Activated CD4-positive, alpha-beta T cell treated with anti-CD3 and anti-CD28 coated beads, Interleukin-2, amount 10 ng/mL, durations not matched to agents 7 days and 5 days (primary cell): Measurements from ENCODE around the gene MKRN2OS. TPM values are rescaled to one million over a fixed set of nuclear protein-coding genes. Genes with fewer than 3 reads are reported as not detected.

ENCODE experiments used
- CTCF ChIA-PET: fragments of 350-600 bp; sonication (Branson Sonifier 250); formaldehyde crosslinking; loops from one replicate; lab custom pipeline; 2021; ENCODE audit warnings: antibody characterized with exemption; lab: Charles Lee
- POLR2A ChIA-PET: fragments of 350-600 bp; sonication (Branson Sonifier 250); formaldehyde crosslinking; loops from one replicate; lab custom pipeline; 2021; ENCODE audit warnings: antibody characterized with exemption; lab: Charles Lee
- DNase-seq: peaks from one replicate; pipeline ENCODE4 v3.0.0-alpha.2; 2020
- H3K27ac Mint-ChIP-seq: one replicate; pipeline ENCODE4 v1.8.0; 2021; ENCODE audit warnings: mild to moderate bottlenecking, moderate library complexity, mixed read lengths
- H3K27me3 Mint-ChIP-seq: one replicate; pipeline ENCODE4 v1.8.0; 2021; ENCODE audit warnings: mixed read lengths
- H3K36me3 Mint-ChIP-seq: one replicate; pipeline ENCODE4 v1.8.0; 2021; ENCODE audit warnings: low read depth, mixed read lengths
- H3K4me1 Mint-ChIP-seq: one replicate; pipeline ENCODE4 v1.8.0; 2021; ENCODE audit warnings: mixed read lengths
- H3K4me3 Mint-ChIP-seq: one replicate; pipeline ENCODE4 v1.8.0; 2021; ENCODE audit warnings: mild to moderate bottlenecking, moderate library complexity, mixed read lengths
- H3K9me3 Mint-ChIP-seq: one replicate; pipeline ENCODE4 v1.8.0; 2021; ENCODE audit warnings: mixed read lengths
- total RNA-seq, 2 experiments: library from RNA; stranded (reverse); gene quantifications; one replicate each; pipeline ENCODE4 v1.2.3, GENCODE V29; 2021

The MKRN2OS gene, protein sequence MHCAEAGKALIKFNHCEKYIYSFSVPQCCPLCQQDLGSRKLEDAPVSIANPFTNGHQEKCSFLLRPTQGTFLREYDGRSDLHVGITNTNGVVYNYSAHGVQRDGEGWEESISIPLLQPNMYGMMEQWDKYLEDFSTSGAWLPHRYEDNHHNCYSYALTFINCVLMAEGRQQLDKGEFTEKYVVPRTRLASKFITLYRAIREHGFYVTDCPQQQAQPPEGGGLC
- total RNA-seq = not detected

- Mint-ChIP-seq H3K27ac (no peak within 1 kb of the TSS), H3K4me3 (no peak within 1 kb of the TSS), H3K4me1 (peaks cover 5% of the 10 kb centered on the region), H3K36me3 (no peaks in the 10 kb centered on the region), H3K27me3 (peaks cover 7% of the 10 kb centered on the region), H3K9me3 (no peaks in the 10 kb centered on the region)
- ChIA-PET POLR2A (no interaction called here), CTCF (interaction anchor here (0.7 to 1.3 kb wide), 2 partner anchors 9 to 20 kb away, joined by 3 read pairs; no protein-coding TSS in a partner anchor)
- no peak for DNase-seq
Measured at GRCh38 chr3:12545473-12545791, at the start of gene MKRN2OS. Gene MKRN2OS, minus strand, starts transcription at chr3:12545499. Its CDS starts 35 bp downstream, at chr3:12545464.

DNA sequence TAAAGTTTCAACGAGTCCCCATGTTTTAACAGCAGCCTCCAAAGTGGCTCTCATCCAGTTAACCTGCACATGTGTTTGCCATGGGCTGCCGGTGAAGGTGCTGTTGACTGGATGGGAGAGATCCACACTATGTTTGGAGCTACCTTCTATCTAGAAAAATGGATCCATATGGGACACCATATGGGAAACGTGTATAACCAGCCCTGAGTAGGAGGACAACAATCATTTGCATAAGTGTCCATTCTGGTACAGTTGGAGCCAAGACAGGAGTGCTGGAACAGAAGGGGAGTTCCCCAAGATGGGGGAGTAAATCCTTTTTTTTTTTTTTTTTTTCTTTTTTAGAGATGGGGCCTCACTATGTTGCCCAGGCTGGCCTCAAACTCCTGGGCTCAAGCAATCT, 48.2 kb upstream of the MKRN2OS start:
- Mint-ChIP-seq H3K36me3 (peaks cover 47% of the 10 kb centered on the region), H3K4me1 (peaks cover 2% of the 10 kb centered on the region), H3K27me3 (no peaks in the 10 kb centered on the region), H3K4me3 (no peak overlapping the region), H3K9me3 (no peaks in the 10 kb centered on the region), H3K27ac (no peak overlapping the region)
- CTCF ChIA-PET = interaction anchor here (0.6 kb wide), 1 partner anchor 35 kb away, joined by 3 read pairs; no protein-coding TSS in a partner anchor
- DNase-seq = no peak
- POLR2A ChIA-PET = no interaction called here

DNA sequence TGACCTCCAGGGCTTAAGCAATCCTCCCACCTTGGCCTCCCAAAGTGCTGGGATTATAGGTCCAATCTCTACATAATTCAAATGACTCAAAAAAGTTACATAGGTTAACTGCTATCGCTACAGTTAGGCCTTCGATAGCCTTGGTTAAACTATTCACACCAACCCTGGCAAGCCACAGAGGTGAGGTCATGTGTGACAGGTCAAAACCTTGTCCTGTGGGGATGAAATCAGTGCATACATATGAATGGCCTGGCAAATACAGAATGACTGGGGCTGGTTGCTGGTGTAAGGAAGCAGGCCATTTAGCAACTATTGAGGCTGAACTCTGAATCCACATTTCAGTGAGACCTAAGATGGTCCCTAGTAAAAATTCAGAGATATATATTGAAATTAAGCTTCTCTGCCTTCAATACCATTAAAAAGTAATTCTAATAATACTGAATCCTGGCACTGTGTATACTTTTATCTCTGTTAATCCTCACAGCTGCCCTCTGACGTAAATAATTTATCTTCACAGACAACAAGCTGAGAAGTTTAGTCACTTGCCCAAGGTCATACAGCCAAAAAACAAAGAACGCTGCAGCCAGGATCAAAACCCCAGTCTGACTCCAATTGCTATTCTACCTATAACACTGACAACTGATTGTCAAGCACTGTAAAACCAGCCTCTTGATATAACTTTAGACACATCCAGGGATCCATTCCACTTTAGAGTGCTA, 46.9 kb upstream of the MKRN2OS start:
- Mint-ChIP-seq H3K27ac (no peak overlapping the region), H3K27me3 (no peaks in the 10 kb centered on the region), H3K4me1 (peaks cover 2% of the 10 kb centered on the region), H3K4me3 (no peak overlapping the region), H3K9me3 (no peaks in the 10 kb centered on the region), H3K36me3 (peaks cover 49% of the 10 kb centered on the region)
- DNase-seq = no peak
- ChIA-PET POLR2A (no interaction called here), CTCF (interaction anchor here (0.7 kb wide), 1 partner anchor 11 kb away, joined by 3 read pairs; no protein-coding TSS in a partner anchor)

- ChIA-PET POLR2A (no interaction called here), CTCF (no interaction called here)
- Mint-ChIP-seq H3K27me3 (no peaks in the 10 kb centered on the region), H3K36me3 (peaks cover 48% of the 10 kb centered on the region), H3K27ac (no peak overlapping the region), H3K9me3 (no peaks in the 10 kb centered on the region), H3K4me3 (no peak overlapping the region), H3K4me1 (peaks cover 2% of the 10 kb centered on the region)
- no peak for DNase-seq
Measured at GRCh38 chr3:12591456-12591855, 46.2 kb upstream of the MKRN2OS start.

DNA sequence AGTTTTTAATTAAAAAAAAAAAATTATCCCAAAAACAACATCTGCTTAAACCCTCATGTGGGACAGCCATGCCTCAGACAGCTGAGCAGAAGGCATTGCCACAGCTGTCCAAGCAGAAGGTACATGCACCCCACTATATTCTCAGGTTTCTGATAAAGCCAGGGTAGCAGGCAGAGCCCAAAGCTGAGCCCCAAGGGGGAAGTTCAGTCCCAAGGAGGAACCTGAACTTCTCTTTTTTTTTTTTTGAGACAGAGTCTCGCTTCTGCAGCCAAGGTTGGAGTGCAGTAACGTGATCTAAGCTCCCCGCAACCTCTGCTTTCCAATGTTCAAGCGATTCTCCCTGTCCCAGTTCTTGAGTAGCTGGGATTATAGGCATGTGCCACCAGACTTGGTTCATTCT, 44.8 kb upstream of the MKRN2OS start:
- H3K27ac Mint-ChIP-seq = no peak overlapping the region
- peaks cover 48% of the 10 kb centered on the region for H3K36me3 Mint-ChIP-seq
- peaks cover 2% of the 10 kb centered on the region for H3K4me1 Mint-ChIP-seq
- POLR2A ChIA-PET = no interaction called here
- no peak for DNase-seq
- CTCF ChIA-PET = no interaction called here
- H3K4me3 Mint-ChIP-seq = no peak overlapping the region
- H3K9me3 Mint-ChIP-seq = no peaks in the 10 kb centered on the region
- H3K27me3 Mint-ChIP-seq = no peaks in the 10 kb centered on the region

DNA sequence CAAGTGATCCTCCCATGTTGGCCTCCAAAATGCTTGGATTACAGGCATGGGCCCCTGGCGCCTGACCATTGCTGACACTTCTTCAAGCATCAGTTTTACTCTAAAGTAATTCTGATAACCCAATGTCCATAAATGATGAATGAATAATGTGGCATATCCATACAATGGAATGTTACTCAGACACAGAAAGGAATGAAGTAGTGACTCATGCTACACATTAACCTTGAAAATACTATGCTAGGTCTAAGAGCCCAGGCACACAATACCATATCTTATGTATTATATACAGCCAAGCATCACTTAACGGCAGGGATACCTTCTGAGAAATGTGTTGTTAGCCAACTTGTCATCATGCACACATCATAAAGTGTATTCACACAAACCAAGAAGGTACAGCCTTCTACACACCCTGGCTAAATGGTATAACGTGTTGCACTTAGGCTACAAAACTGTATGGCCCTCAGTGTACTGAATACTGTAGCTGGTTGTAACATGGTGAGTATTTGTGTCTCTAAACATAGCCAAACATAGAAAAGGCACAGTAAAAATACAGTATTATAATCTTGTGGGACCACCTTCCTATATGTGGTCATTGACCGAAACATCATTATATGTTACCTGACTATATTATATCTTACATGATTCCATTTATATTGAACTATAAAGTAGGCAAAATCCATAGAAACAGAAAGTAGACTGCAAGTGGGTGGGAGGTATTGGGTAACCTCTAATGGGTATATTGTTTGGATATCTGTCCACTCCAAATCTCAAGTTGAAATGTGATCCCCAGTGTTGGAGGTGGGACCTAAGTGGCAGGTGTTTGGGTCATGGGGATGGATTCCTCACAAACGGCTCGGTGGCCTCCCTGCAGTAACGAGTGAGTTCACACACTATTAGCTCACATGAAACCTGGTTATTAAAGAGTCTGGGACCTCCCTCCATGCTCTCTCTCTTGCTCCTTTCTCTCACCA, 43.0 kb upstream of the MKRN2OS start:
- Mint-ChIP-seq H3K27me3 (no peaks in the 10 kb centered on the region), H3K27ac (no peak overlapping the region), H3K9me3 (no peaks in the 10 kb centered on the region), H3K4me1 (peaks cover under 1% of the 10 kb centered on the region), H3K4me3 (no peak overlapping the region), H3K36me3 (peaks cover 56% of the 10 kb centered on the region)
- POLR2A ChIA-PET = no interaction called here
- CTCF ChIA-PET = interaction anchor here (0.6 to 1.2 kb wide), 3 partner anchors 10 to 13 kb away, joined by 3 to 6 read pairs (median 3); no protein-coding TSS in a partner anchor
- no peak for DNase-seq

DNA sequence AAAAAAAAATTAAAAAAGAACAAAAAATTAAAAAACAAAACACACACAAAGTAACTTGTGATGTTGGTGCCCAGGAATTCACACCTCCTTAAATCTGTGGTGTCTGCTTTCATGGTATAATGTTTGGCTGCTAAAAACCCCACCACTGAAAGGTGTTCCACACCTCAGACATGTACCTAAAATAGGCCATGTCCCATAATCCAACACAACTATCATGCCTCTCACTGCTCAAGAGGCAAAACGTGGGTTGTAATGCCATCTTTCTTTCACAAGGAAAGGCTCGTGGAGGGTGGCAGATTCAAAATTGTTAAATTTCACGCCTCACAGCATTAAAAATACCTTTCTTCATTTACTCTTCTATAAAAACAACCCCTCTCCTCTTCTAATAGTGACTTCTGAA, 41.1 kb upstream of the MKRN2OS start:
- Mint-ChIP-seq H3K9me3 (no peaks in the 10 kb centered on the region), H3K4me1 (no peaks in the 10 kb centered on the region), H3K27ac (no peak overlapping the region), H3K4me3 (no peak overlapping the region), H3K27me3 (no peaks in the 10 kb centered on the region), H3K36me3 (peaks cover 55% of the 10 kb centered on the region)
- DNase-seq = no peak
- ChIA-PET POLR2A (no interaction called here), CTCF (no interaction called here)

- H3K27me3 Mint-ChIP-seq = no peaks in the 10 kb centered on the region
- POLR2A ChIA-PET = no interaction called here
- CTCF ChIA-PET = no interaction called here
- H3K36me3 Mint-ChIP-seq = peaks cover 54% of the 10 kb centered on the region
- H3K27ac Mint-ChIP-seq = no peak overlapping the region
- no peaks in the 10 kb centered on the region for H3K9me3 Mint-ChIP-seq
- no peak overlapping the region for H3K4me3 Mint-ChIP-seq
- no peaks in the 10 kb centered on the region for H3K4me1 Mint-ChIP-seq
- DNase-seq = no peak
Measured at GRCh38 chr3:12585970-12586369, 40.7 kb upstream of the MKRN2OS start.

- Mint-ChIP-seq H3K4me1 (no peaks in the 10 kb centered on the region), H3K27me3 (no peaks in the 10 kb centered on the region), H3K4me3 (no peak overlapping the region), H3K27ac (no peak overlapping the region), H3K36me3 (peaks cover 50% of the 10 kb centered on the region), H3K9me3 (no peaks in the 10 kb centered on the region)
- ChIA-PET POLR2A (no interaction called here), CTCF (interaction anchor here (0.6 to 1.4 kb wide), 2 partner anchors 12 to 39 kb away, joined by 3 read pairs; no protein-coding TSS in a partner anchor)
- no peak for DNase-seq
Measured at GRCh38 chr3:12585181-12585580, 39.9 kb upstream of the MKRN2OS start.

DNA sequence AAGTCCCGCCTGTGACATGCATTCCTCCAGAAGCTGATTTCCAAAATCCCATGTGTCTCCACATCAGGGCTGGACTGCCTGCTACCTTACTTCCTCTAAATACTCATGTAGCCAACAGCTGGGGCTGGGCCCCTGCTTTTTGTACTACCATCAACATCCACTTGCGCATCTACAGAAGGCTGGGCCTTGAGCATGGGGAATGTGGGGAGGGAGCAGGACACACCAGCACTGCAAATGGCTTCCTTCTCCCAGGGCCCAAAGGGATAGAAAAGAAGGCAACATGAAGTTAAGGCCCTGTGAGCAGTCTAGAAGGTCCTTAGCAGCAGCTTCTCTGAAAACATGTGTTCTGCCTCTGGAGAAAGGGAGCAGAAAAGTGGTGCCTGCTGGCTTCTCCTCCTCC, 38.8 kb upstream of the MKRN2OS start:
- Mint-ChIP-seq H3K27me3 (no peaks in the 10 kb centered on the region), H3K9me3 (no peaks in the 10 kb centered on the region), H3K4me3 (no peak overlapping the region), H3K4me1 (no peaks in the 10 kb centered on the region), H3K36me3 (peaks cover 51% of the 10 kb centered on the region), H3K27ac (no peak overlapping the region)
- ChIA-PET CTCF (interaction anchor here (0.5 to 1.4 kb wide), 2 partner anchors 40 to 873 kb away, joined by 3 read pairs; no protein-coding TSS in a partner anchor), POLR2A (no interaction called here)
- no peak for DNase-seq

GRCh38 chr3:12583280-12583679, 38.0 kb upstream of the MKRN2OS start:
- no peak for DNase-seq
- no peaks in the 10 kb centered on the region for H3K4me1 Mint-ChIP-seq
- ChIA-PET POLR2A (no interaction called here), CTCF (interaction anchor here (1.2 to 1.9 kb wide), 2 partner anchors 10 to 24 kb away, joined by 3 to 7 read pairs; no protein-coding TSS in a partner anchor)
- peaks cover 53% of the 10 kb centered on the region for H3K36me3 Mint-ChIP-seq
- no peaks in the 10 kb centered on the region for H3K27me3 Mint-ChIP-seq
- H3K9me3 Mint-ChIP-seq = no peaks in the 10 kb centered on the region
- H3K27ac Mint-ChIP-seq = no peak overlapping the region
- no peak overlapping the region for H3K4me3 Mint-ChIP-seq

DNA sequence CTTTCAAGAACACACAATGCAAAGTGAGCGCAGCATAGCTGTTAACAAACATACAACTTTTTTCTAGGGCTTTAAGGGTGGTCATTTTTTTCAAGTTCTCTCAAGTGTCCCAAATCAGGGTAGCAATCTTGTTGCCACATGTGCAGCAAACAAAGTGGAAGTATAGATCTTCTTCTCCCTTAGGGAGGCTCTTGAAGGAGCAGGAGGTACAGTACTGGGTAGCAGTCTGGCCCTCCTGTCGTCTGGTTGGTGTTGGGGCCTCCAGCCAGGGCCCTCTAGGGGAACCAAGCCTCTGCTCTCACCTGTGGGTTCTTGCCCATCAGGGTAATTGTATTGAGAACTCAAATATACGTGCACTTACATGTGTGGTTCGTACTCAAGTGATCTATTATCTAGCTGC, 37.4 kb upstream of the MKRN2OS start:
- POLR2A ChIA-PET = no interaction called here
- no peak for DNase-seq
- CTCF ChIA-PET = interaction anchor here (1.1 to 1.9 kb wide), 3 partner anchors 10 to 25 kb away, joined by 3 to 7 read pairs (median 3); no protein-coding TSS in a partner anchor
- peaks cover 53% of the 10 kb centered on the region for H3K36me3 Mint-ChIP-seq
- H3K9me3 Mint-ChIP-seq = no peaks in the 10 kb centered on the region
- H3K4me1 Mint-ChIP-seq = no peaks in the 10 kb centered on the region
- peak overlapping the region; percentile 25 for H3K27ac Mint-ChIP-seq
- no peak overlapping the region for H3K4me3 Mint-ChIP-seq
- no peaks in the 10 kb centered on the region for H3K27me3 Mint-ChIP-seq
